Neural crest cell (in vitro differentiated cells): ENCODE data around the gene HDAC4. TPM values are rescaled to one million over a fixed set of nuclear protein-coding genes. Genes with fewer than 3 reads are reported as not detected.

Source experiments
- DNase-seq: peaks from one replicate; pipeline ENCODE4 v3.0.0; 2021; ENCODE audit warnings: low read depth, mixed read lengths, low spot score
- H3K27ac Mint-ChIP-seq: one replicate; pipeline ENCODE4 v1.8.0; 2021; ENCODE audit warnings: mild to moderate bottlenecking, mixed read lengths; ENCODE audit not compliant: unreplicated experiment
- H3K27me3 Mint-ChIP-seq: 2 replicates; pipeline ENCODE4 v1.8.0; 2021; ENCODE audit warnings: low read depth, mild to moderate bottlenecking, mixed read lengths
- H3K36me3 Mint-ChIP-seq: 2 replicates; pipeline ENCODE4 v1.8.0; 2021; ENCODE audit warnings: low read depth, mild to moderate bottlenecking, mixed read lengths
- H3K4me1 Mint-ChIP-seq: 2 replicates; pipeline ENCODE4 v1.8.0; 2021; ENCODE audit warnings: mixed read lengths
- H3K4me3 Mint-ChIP-seq: one replicate; pipeline ENCODE4 v1.8.0; 2021; ENCODE audit warnings: mild to moderate bottlenecking, mixed read lengths
- H3K9me3 Mint-ChIP-seq: 2 replicates; pipeline ENCODE4 v1.8.0; 2021; ENCODE audit warnings: mixed read lengths
- CTCF ChIP-seq: fragments of 200-600 bp; sonication (generic); conservative IDR thresholded peaks from 2 replicates; pipeline ENCODE4 v1.5.0; 2021; ENCODE audit warnings: antibody characterized with exemption, mild to moderate bottlenecking
- total RNA-seq: library from RNA; stranded (reverse); gene quantifications from 2 replicates; pipeline ENCODE4 v1.2.1, GENCODE V29; 2021

The HDAC4 gene
- total RNA-seq, 1 donor from 2014 or later, result 52.1 TPM

- H3K9me3 Mint-ChIP-seq, result no peaks in the 10 kb centered on the region
- H3K4me1 Mint-ChIP-seq, result peaks cover 69% of the 10 kb centered on the region
- no peaks in the 10 kb centered on the region for H3K27me3 Mint-ChIP-seq
- H3K27ac Mint-ChIP-seq, result no peak overlapping the region
- H3K4me3 Mint-ChIP-seq, result peak overlapping the region; percentile 47
- no peak for TF ChIP-seq CTCF
- no peak for DNase-seq
- H3K36me3 Mint-ChIP-seq, result peaks cover 6% of the 10 kb centered on the region
Measured at GRCh38 chr2:239216614-239217273, 184.1 kb downstream of the HDAC4 start.

GRCh38 chr2:239215988-239216613 is 184.7 kb downstream of the HDAC4 start:
- Mint-ChIP-seq H3K27ac (no peak overlapping the region), H3K36me3 (peaks cover 6% of the 10 kb centered on the region), H3K4me1 (peaks cover 69% of the 10 kb centered on the region), H3K27me3 (no peaks in the 10 kb centered on the region), H3K9me3 (no peaks in the 10 kb centered on the region), H3K4me3 (no peak overlapping the region)
- TF ChIP-seq CTCF, result no peak
- DNase-seq, result no peak

GRCh38 chr2:239215136-239215925 is 185.5 kb downstream of the HDAC4 start:
- Mint-ChIP-seq H3K4me3 (peak overlapping the region; percentile 4), H3K9me3 (no peaks in the 10 kb centered on the region), H3K36me3 (peaks cover 6% of the 10 kb centered on the region), H3K27me3 (no peaks in the 10 kb centered on the region), H3K4me1 (peaks cover 72% of the 10 kb centered on the region), H3K27ac (peak overlapping the region; percentile 69)
- no peak for DNase-seq
- no peak for TF ChIP-seq CTCF

GRCh38 chr2:239214725-239215124 is 186.1 kb downstream of the HDAC4 start:
- H3K9me3 Mint-ChIP-seq, result no peaks in the 10 kb centered on the region
- H3K4me1 Mint-ChIP-seq, result peaks cover 72% of the 10 kb centered on the region
- H3K36me3 Mint-ChIP-seq, result peaks cover 6% of the 10 kb centered on the region
- no peak for DNase-seq
- no peaks in the 10 kb centered on the region for H3K27me3 Mint-ChIP-seq
- H3K4me3 Mint-ChIP-seq, result peak overlapping the region; percentile 4
- H3K27ac Mint-ChIP-seq, result peak overlapping the region; percentile 69
- no peak for TF ChIP-seq CTCF

- Mint-ChIP-seq H3K27ac (peak overlapping the region; percentile 43), H3K27me3 (no peaks in the 10 kb centered on the region), H3K4me1 (peaks cover 82% of the 10 kb centered on the region), H3K9me3 (no peaks in the 10 kb centered on the region), H3K4me3 (peak overlapping the region; percentile 32), H3K36me3 (peaks cover 6% of the 10 kb centered on the region)
- TF ChIP-seq CTCF, result no peak
- no peak for DNase-seq
Measured at GRCh38 chr2:239213643-239214101, 187.1 kb downstream of the HDAC4 start.
